Neural progenitor cell (in vitro differentiated cells): ENCODE results near the gene DDRGK1. TPM values are rescaled to one million over a fixed set of nuclear protein-coding genes. Genes with fewer than 3 reads are reported as not detected.

Experiments
- DNase-seq: peaks from one replicate; pipeline ENCODE4 v3.0.0-alpha.2; 2016; ENCODE audit warnings: low spot score
- H2AFZ ChIP-seq: fragments of 200-600 bp; sonication (generic); replicated peaks from 2 replicates; pipeline ENCODE4 v1.6.1; 2016; ENCODE audit warnings: antibody characterized with exemption
- H3F3A ChIP-seq: fragments of 200-600 bp; sonication (generic); 2 replicates; pipeline ENCODE4 v1.6.1; 2016; ENCODE audit warnings: antibody characterized with exemption, low read depth
- H3K27ac ChIP-seq: fragments of 200-600 bp; sonication (generic); 2 replicates; pipeline ENCODE4 v1.5.1; 2016; ENCODE audit warnings: mild to moderate bottlenecking
- H3K27me3 ChIP-seq: fragments of 200-600 bp; sonication (generic); 2 replicates; pipeline ENCODE4 v1.6.1; 2016; ENCODE audit warnings: mild to moderate bottlenecking, moderate library complexity
- H3K36me3 ChIP-seq: fragments of 200-600 bp; sonication (generic); 2 replicates; pipeline ENCODE4 v1.5.1; 2016
- H3K4me1 ChIP-seq: fragments of 200-600 bp; sonication (generic); 2 replicates; pipeline ENCODE4 v1.6.1; 2016; ENCODE audit warnings: mixed run types
- H3K4me2 ChIP-seq: fragments of 200-600 bp; sonication (generic); 2 replicates; pipeline ENCODE4 v1.6.1; 2016
- H3K4me3 ChIP-seq: fragments of 200-600 bp; sonication (generic); 2 replicates; pipeline ENCODE4 v1.5.1; 2016
- H3K79me2 ChIP-seq: fragments of 200-600 bp; sonication (generic); 2 replicates; pipeline ENCODE4 v1.6.1; 2016; ENCODE audit warnings: low read depth
- H3K9ac ChIP-seq: fragments of 200-600 bp; sonication (generic); 2 replicates; pipeline ENCODE4 v1.6.1; 2016
- H3K9me3 ChIP-seq: fragments of 200-600 bp; sonication (generic); 2 replicates; pipeline ENCODE4 v1.5.1; 2016; ENCODE audit warnings: low read depth
- H4K20me1 ChIP-seq: fragments of 200-600 bp; sonication (generic); 2 replicates; pipeline ENCODE4 v1.6.1; 2016; ENCODE audit warnings: low read depth
- H3K27ac Mint-ChIP-seq: 3 replicates; pipeline ENCODE4 v1.8.0; 2021; ENCODE audit warnings: mixed read lengths
- H3K27me3 Mint-ChIP-seq: 2 replicates; pipeline ENCODE4 v1.8.0; 2022; ENCODE audit warnings: low read depth, mild to moderate bottlenecking, inconsistent platforms, moderate library complexity, mixed read lengths; ENCODE audit not compliant: insufficient read depth
- H3K36me3 Mint-ChIP-seq: 3 replicates; pipeline ENCODE4 v1.8.0; 2021; ENCODE audit warnings: mixed read lengths
- H3K4me1 Mint-ChIP-seq: 3 replicates; pipeline ENCODE4 v1.8.0; 2021; ENCODE audit warnings: mixed read lengths
- H3K4me3 Mint-ChIP-seq: 3 replicates; pipeline ENCODE4 v1.8.0; 2021; ENCODE audit warnings: mild to moderate bottlenecking, moderate library complexity, mixed read lengths
- H3K9me3 Mint-ChIP-seq: 3 replicates; pipeline ENCODE4 v1.8.0; 2020; ENCODE audit warnings: mixed read lengths
- EZH2 ChIP-seq: fragments of 200-600 bp; sonication (generic); IDR thresholded peaks from 2 replicates; pipeline ENCODE4 v1.6.1; 2017; ENCODE audit warnings: antibody characterized with exemption, mild to moderate bottlenecking, moderate library complexity
- EZH2phosphoT487 ChIP-seq: fragments of 200-600 bp; sonication (generic); IDR thresholded peaks from 2 replicates; pipeline ENCODE4 v1.6.1; 2017; ENCODE audit warnings: antibody characterized with exemption
- total RNA-seq: library from RNA; depleted of rRNA; stranded (reverse); fragments of >200 nt; gene quantifications from 2 replicates; pipeline ENCODE4 v1.2.3, GENCODE V29; 2015; ENCODE audit warnings: low replicate concordance
- TF ChIP-seq, protein P1 (sequence below): fragments of 200-600 bp; sonication (generic); IDR thresholded peaks from 2 replicates; pipeline ENCODE4 v1.5.1; 2017; ENCODE audit warnings: antibody characterized with exemption, mild to moderate bottlenecking

Gene DDRGK1
- total RNA-seq, 1 donor from 2014 or later = 27.9 TPM

- Mint-ChIP-seq H3K4me3 (no peak overlapping the region), H3K27ac (no peak overlapping the region), H3K9me3 (no peaks in the 10 kb centered on the region), H3K27me3 (peaks cover 7% of the 10 kb centered on the region), H3K36me3 (peaks cover 2% of the 10 kb centered on the region), H3K4me1 (peaks cover 22% of the 10 kb centered on the region)
- Histone ChIP-seq H3K9me3 (no peaks in the 10 kb centered on the region), H3K4me2 (no peak overlapping the region), H3K36me3 (no peaks in the 10 kb centered on the region), H4K20me1 (peaks cover 24% of the 10 kb centered on the region), H3K79me2 (peaks cover 30% of the 10 kb centered on the region), H3K27me3 (no peaks in the 10 kb centered on the region), H3K4me1 (peaks cover 11% of the 10 kb centered on the region), H3K9ac (no peak overlapping the region), H2AFZ (no peak overlapping the region), H3K27ac (no peak overlapping the region), H3F3A (peaks cover 18% of the 10 kb centered on the region), H3K4me3 (no peak overlapping the region)
- TF ChIP-seq EZH2 (no peak), EZH2phosphoT487 (no peak)
- no peak for DNase-seq
Observed at GRCh38 chr20:3162080-3162611, 42.3 kb downstream of the DDRGK1 start.

DNA sequence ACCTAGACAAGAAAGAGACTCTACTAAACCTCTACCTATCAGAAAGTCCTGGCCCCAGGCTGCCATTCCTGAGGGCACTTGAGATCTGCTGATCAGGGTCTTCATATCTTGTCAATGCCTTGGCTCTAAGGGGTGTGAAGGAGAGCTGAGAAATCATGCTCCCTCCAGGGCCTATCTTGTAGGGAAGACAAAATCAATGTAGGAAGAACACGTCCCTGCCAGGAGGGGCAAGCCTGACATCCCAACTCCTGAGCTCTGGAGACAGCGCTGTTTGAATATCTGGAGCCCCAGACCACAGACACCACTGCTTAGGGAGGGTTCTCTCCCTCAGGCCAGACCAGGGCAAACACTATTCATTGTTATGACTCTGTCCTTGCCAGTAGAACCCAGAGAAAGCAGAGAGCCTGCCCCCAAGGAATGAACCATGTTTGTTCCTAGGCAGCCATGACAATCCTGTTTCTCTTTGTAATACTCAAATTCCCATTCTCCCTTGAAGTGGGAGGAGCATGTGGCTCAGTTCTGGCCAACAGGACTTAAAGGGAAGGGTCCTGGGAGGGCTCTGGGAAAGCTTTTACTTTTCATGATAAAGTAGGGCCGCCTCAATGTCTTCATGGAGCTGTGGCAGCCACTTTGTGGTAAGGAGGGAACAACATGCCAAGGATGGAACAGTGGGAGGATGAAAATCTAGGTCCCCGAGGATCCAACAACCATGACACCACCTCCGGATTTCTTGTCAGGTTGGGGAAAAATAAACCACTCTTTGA, 43.0 kb downstream of the DDRGK1 start:
- Histone ChIP-seq H3K27me3 (no peaks in the 10 kb centered on the region), H3F3A (peaks cover 18% of the 10 kb centered on the region), H3K27ac (no peak overlapping the region), H2AFZ (no peak overlapping the region), H3K9ac (no peak overlapping the region), H3K4me2 (no peak overlapping the region), H3K9me3 (no peaks in the 10 kb centered on the region), H3K79me2 (peaks cover 36% of the 10 kb centered on the region), H4K20me1 (peaks cover 30% of the 10 kb centered on the region), H3K4me1 (peaks cover 11% of the 10 kb centered on the region), H3K36me3 (no peaks in the 10 kb centered on the region), H3K4me3 (no peak overlapping the region)
- no peak overlapping the region for H3K27ac Mint-ChIP-seq
- H3K4me1 Mint-ChIP-seq = peaks cover 22% of the 10 kb centered on the region
- TF ChIP-seq EZH2 (no peak), EZH2phosphoT487 (no peak)
- TF ChIP-seq, protein P1, sequence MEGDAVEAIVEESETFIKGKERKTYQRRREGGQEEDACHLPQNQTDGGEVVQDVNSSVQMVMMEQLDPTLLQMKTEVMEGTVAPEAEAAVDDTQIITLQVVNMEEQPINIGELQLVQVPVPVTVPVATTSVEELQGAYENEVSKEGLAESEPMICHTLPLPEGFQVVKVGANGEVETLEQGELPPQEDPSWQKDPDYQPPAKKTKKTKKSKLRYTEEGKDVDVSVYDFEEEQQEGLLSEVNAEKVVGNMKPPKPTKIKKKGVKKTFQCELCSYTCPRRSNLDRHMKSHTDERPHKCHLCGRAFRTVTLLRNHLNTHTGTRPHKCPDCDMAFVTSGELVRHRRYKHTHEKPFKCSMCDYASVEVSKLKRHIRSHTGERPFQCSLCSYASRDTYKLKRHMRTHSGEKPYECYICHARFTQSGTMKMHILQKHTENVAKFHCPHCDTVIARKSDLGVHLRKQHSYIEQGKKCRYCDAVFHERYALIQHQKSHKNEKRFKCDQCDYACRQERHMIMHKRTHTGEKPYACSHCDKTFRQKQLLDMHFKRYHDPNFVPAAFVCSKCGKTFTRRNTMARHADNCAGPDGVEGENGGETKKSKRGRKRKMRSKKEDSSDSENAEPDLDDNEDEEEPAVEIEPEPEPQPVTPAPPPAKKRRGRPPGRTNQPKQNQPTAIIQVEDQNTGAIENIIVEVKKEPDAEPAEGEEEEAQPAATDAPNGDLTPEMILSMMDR = no peak
- DNase-seq = no peak
- peaks cover 2% of the 10 kb centered on the region for H3K36me3 Mint-ChIP-seq
- H3K4me3 Mint-ChIP-seq = peak overlapping the region; percentile 75
- peaks cover 7% of the 10 kb centered on the region for H3K27me3 Mint-ChIP-seq
- no peaks in the 10 kb centered on the region for H3K9me3 Mint-ChIP-seq

- H3K27ac ChIP-seq = no peak overlapping the region
- no peak overlapping the region for H3K9ac ChIP-seq
- no peaks in the 10 kb centered on the region for H3K36me3 ChIP-seq
- Mint-ChIP-seq H3K27me3 (peaks cover 5% of the 10 kb centered on the region), H3K9me3 (no peaks in the 10 kb centered on the region), H3K36me3 (peaks cover 2% of the 10 kb centered on the region), H3K4me1 (peaks cover 22% of the 10 kb centered on the region), H3K4me3 (peak overlapping the region; percentile 71), H3K27ac (no peak overlapping the region)
- H3K9me3 ChIP-seq = no peaks in the 10 kb centered on the region
- H4K20me1 ChIP-seq = peaks cover 40% of the 10 kb centered on the region
- no peak overlapping the region for H3K4me2 ChIP-seq
- no peaks in the 10 kb centered on the region for H3K27me3 ChIP-seq
- peaks cover 18% of the 10 kb centered on the region for H3F3A ChIP-seq
- no peak for DNase-seq
- H3K79me2 ChIP-seq = peaks cover 47% of the 10 kb centered on the region
- H3K4me3 ChIP-seq = peak overlapping the region; percentile 82
- H2AFZ ChIP-seq = no peak overlapping the region
- peaks cover 11% of the 10 kb centered on the region for H3K4me1 ChIP-seq
- TF ChIP-seq EZH2 = no peak
- no peak for TF ChIP-seq EZH2phosphoT487
- TF ChIP-seq, protein P1 = no peak
Observed at GRCh38 chr20:3160418-3160817, 44.1 kb downstream of the DDRGK1 start.

- Histone ChIP-seq H3K4me3 (peak overlapping the region; percentile 82), H3K36me3 (no peaks in the 10 kb centered on the region), H4K20me1 (peaks cover 54% of the 10 kb centered on the region), H3K4me1 (peaks cover 11% of the 10 kb centered on the region), H3K9ac (peak overlapping the region; percentile 95), H3K27me3 (no peaks in the 10 kb centered on the region), H3K9me3 (no peaks in the 10 kb centered on the region), H2AFZ (no peak overlapping the region), H3K27ac (peak overlapping the region; percentile 60), H3K4me2 (peak overlapping the region; percentile 99), H3K79me2 (peaks cover 61% of the 10 kb centered on the region), H3F3A (peaks cover 18% of the 10 kb centered on the region)
- Mint-ChIP-seq H3K27ac (peak overlapping the region; percentile 89), H3K4me1 (peaks cover 22% of the 10 kb centered on the region), H3K9me3 (no peaks in the 10 kb centered on the region), H3K36me3 (peaks cover 2% of the 10 kb centered on the region), H3K4me3 (peak overlapping the region; percentile 98), H3K27me3 (peaks cover 5% of the 10 kb centered on the region)
- DNase-seq = peak; percentile 58
- TF ChIP-seq EZH2 = no peak
- no peak for TF ChIP-seq EZH2phosphoT487
- TF ChIP-seq, protein P1 = no peak
Observed at GRCh38 chr20:3158968-3159431, 45.5 kb downstream of the DDRGK1 start.
